Choroid plexus epithelial cell (primary cell): ENCODE results near the gene HTRA1.

Source experiments
- DNase-seq: peaks from one replicate; pipeline ENCODE4 v3.0.0-alpha.2; 2010; ENCODE audit warnings: low read depth
- H3K4me3 ChIP-seq: 2 replicates; pipeline ENCODE4 v1.5.1; 2011; ENCODE audit warnings: low read depth, mild to moderate bottlenecking, control low read depth, low read length, moderate library complexity
- TF ChIP-seq, protein P1 (sequence below): conservative IDR thresholded peaks from 2 replicates; pipeline ENCODE4 v1.5.1; 2011; ENCODE audit warnings: low read depth, mild to moderate bottlenecking, control low read depth, inconsistent platforms, low read length, moderate library complexity

The HTRA1 gene

DNA sequence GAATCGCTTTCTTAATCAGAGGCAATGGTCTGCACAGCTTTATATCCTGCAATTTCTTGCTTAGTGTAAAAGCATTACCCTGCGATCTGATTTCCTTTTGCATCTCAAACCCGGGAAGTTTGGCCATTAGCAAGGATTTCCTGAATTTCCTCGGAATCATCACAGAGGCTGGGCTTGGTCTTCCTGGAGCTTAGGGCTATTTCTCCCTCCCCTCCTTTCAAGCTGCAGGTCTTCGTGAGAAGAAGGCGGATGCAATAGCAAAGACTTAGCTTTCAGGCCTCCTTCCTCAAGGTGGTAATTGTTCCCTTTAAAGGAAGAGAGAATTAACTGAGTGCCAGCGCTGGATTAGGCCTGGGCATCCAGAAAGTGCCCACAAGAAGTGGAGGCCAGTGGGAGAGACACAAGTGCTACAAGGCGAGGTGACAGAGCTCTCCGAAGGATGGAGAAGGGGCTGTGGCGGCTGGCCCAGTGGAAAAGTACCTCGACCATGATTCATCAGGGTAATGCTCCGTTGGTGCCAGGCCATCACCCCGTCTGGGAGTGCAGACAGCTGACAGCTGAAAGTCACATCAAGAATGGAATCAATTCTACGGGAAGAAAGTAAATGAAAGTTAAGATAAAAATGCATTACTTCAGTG lies 10.9 kb upstream of the HTRA1 start:
- H3K4me3 ChIP-seq: no peak overlapping the region
- no peak for DNase-seq
- TF ChIP-seq, protein P1, sequence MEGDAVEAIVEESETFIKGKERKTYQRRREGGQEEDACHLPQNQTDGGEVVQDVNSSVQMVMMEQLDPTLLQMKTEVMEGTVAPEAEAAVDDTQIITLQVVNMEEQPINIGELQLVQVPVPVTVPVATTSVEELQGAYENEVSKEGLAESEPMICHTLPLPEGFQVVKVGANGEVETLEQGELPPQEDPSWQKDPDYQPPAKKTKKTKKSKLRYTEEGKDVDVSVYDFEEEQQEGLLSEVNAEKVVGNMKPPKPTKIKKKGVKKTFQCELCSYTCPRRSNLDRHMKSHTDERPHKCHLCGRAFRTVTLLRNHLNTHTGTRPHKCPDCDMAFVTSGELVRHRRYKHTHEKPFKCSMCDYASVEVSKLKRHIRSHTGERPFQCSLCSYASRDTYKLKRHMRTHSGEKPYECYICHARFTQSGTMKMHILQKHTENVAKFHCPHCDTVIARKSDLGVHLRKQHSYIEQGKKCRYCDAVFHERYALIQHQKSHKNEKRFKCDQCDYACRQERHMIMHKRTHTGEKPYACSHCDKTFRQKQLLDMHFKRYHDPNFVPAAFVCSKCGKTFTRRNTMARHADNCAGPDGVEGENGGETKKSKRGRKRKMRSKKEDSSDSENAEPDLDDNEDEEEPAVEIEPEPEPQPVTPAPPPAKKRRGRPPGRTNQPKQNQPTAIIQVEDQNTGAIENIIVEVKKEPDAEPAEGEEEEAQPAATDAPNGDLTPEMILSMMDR: no peak

DNA sequence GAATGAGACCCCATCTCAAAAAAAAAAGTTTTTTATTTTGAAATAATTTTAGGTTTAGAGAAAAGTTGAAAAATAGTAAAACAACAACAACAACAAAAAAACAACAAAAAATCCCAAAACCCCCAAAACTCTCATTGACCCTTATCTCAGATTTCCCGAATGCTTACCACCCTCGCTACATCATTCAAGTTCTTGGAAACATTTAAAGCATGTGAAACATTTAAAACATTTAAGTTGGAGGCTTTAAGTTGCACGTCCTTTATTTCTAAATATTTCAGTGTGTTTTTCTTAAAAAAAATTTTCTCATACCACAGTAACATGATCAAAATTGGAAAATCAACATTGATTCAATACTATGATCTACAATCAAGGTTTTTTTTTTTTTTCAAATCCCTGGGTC lies 7.3 kb upstream of the HTRA1 start:
- DNase-seq: no peak
- TF ChIP-seq, protein P1: no peak
- no peak overlapping the region for H3K4me3 ChIP-seq

DNA sequence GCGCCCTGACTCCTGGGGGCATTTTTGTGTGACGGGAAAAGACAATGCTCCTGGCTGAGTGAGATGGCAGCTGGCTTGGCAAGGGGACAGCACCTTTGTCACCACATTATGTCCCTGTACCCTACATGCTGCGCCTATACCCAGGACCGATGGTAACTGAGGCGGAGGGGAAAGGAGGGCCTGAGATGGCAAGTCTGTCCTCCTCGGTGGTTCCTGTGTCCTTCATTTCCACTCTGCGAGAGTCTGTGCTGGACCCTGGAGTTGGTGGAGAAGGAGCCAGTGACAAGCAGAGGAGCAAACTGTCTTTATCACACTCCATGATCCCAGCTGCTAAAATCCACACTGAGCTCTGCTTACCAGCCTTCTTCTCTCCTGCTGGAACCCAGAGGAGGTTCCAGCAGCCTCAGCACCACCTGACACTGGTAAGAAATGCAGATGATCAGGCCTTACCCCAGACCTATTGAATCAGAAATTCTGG lies 6.7 kb upstream of the HTRA1 start, which contains the start of gene ARMS2:
TSS of gene ARMS2 (plus strand) at position 51 of the 478 bp plus-strand sequence. CDS start at position 126, 75 bp downstream.
- H3K4me3 ChIP-seq: no peak within 1 kb of the TSS
- no peak for DNase-seq
- TF ChIP-seq, protein P1: no peak

DNA sequence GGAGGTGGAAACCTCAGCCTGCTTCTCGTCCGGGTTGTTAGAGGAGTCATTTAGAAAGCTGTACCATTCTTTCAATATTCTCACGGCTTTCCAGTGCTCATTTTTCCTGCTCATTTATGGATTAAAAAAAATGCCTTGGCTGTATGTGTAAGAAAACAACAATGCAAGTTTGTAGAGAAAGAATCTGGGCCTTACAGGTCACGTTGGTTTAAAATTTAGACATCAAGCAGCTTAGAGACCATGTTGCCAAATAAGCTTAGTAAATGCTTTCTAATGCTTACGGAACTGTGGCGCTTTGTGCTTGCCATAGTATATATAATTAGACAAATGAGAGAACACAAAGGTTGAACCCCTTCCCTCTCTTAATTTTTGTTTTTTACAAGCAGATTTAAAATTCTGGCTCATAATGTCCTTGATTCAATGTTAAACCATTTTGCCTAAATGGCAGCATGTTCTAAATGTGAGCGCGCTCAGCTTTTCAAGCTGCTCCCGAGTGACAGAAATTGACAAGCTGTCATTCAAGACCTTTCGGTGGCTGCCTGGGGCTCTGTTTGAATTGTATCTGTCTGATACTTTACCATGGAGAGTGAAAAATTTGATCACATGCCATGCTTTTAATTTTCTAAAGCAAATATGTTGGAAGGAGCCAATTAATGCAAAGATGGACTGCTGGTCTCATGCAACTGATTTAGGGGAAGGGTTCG lies 5.8 kb upstream of the HTRA1 start:
- DNase-seq: no peak
- TF ChIP-seq, protein P1: no peak
- H3K4me3 ChIP-seq: no peak overlapping the region

DNA sequence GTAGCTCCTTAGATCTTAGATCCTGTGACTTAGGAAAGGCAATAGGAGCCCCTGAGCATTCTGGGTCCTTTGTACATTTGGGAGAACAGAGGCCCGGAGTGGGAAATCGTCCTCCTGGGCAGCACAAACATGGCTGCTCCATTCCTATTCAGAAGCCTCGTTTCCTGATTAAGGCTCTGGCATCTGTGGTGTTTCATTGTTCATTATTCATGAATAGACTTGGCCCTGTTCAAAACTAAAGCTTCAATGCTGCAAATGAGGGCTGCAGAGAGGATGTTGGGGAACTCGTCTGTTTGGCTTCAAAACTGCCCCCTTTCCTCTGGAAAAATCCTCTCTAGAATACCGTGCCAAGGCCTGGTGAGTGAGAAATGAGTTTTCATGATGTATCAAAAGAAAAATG lies 3.4 kb upstream of the HTRA1 start:
- TF ChIP-seq, protein P1: no peak
- H3K4me3 ChIP-seq: no peak overlapping the region
- DNase-seq: no peak

- H3K4me3 ChIP-seq: no peak overlapping the region
- TF ChIP-seq, protein P1: no peak
- DNase-seq: no peak
Observed at GRCh38 chr10:122458693-122459092, 2.7 kb upstream of the HTRA1 start.
